ENCODE results near the gene ITGA2. TPM values are rescaled to one million over a fixed set of nuclear protein-coding genes. Genes with fewer than 3 reads are reported as not detected.
A peak's percentile ranks its signal among the peaks of the same experiment; 100 is the strongest.

ITGA2 gene
- 7.2 and 7.7 TPM in 2 replicates for total RNA-seq (2021; fragmentation: NEBNext Ultra II Directional; extraction: Animal tissue kit (Norgen Biotek cat#: 25700))
- polyA plus RNA-seq (2011; rRNA removed): 1.0 and 1.4 TPM in 2 replicates
- 1.8 TPM for polyA plus RNA-seq (2011; cell fraction: cytosol; rRNA removed)
- polyA plus RNA-seq (2011; cell fraction: nucleus; rRNA removed): 2.1 TPM
- polyA plus RNA-seq (2012, experiment 1 of 2): 1.7 to 3.6 TPM (median 2.8 TPM) in 4 replicates
- 0.25 TPM for polyA plus RNA-seq (2012, experiment 2 of 2)
- polyA plus RNA-seq (2013, experiment 1 of 2): 7.3 TPM
- polyA plus RNA-seq (2013, experiment 2 of 2): 6.1 TPM
- polyA minus RNA-seq (2011; rRNA and poly(A)+ RNA removed): 7.4 and 13.3 TPM in 2 replicates
- polyA minus RNA-seq (2011; cell fraction: cytosol; rRNA and poly(A)+ RNA removed): 4.0 TPM
- 7.5 TPM for polyA minus RNA-seq (2011; cell fraction: nucleus; rRNA and poly(A)+ RNA removed)
- long read RNA-seq, experiment 1, full-length matches to known transcripts: 1 of 6 reads
- long read RNA-seq, experiment 1, partial matches to known transcripts: 0 of 6 reads
- long read RNA-seq, experiment 1, other reads (novel, unspliced or antisense): 5 of 6 reads
- long read RNA-seq, experiment 2, partial matches to known transcripts: 0 of 2 reads
- long read RNA-seq, experiment 2, other reads (novel, unspliced or antisense): 2 of 2 reads

GRCh38 chr5:52989025-52989780, at the start of gene ITGA2:
TSS of gene ITGA2 (plus strand) at chr5:52989352. CDS start at chr5:52989469, 117 bp downstream.
- POLR2A ChIA-PET (ENCODE audit: partially characterized antibody): interaction anchor here (0.9 kb wide), 1 partner anchor 35 kb away, joined by 3 read pairs; no protein-coding TSS in a partner anchor
- H3K4me2 ChIP-seq (ENCODE audit: insufficient read depth in 1 of 2, low read depth in 2 of 2, low read length in 2 of 2): peak within 1 kb of the TSS; percentile 88 to 95
- H2AFZ ChIP-seq (ENCODE audit: low read length): peak within 1 kb of the TSS; percentile 93
- peak within 1 kb of the TSS; percentile 77 to 92 (median 88) for H3K4me3 ChIP-seq (ENCODE audit: extremely low read depth in 1 of 4, insufficient read depth in 2 of 4, low read depth in 3 of 4, low read length in 4 of 4)
- CTCF ChIA-PET (ENCODE audit: partially characterized antibody): interaction anchor here (0.7 to 6.5 kb wide), 7 partner anchors 8 to 297 kb away, joined by 3 to 44 read pairs (median 4); no protein-coding TSS in a partner anchor
- peak within 1 kb of the TSS; percentile 89; the same call in 1 of the 2 replicates for H2BK12ac ChIP-seq (ENCODE audit: low read depth, low read length)
- no peaks in the 10 kb centered on the region for H4K20me1 ChIP-seq (replicated peaks in 1 of 2; ENCODE audit: control insufficient read depth in 1 of 2, insufficient read depth in 2 of 2, low read length in 2 of 2)
- no peak within 1 kb of the TSS for H3K56ac ChIP-seq (replicated peaks; ENCODE audit: insufficient read length, low read depth, low read length)
- H3K4me1 ChIP-seq (replicated peaks in 1 of 4; ENCODE audit: control insufficient read depth in 3 of 4, insufficient read depth in 4 of 4, low read length in 3 of 4): no peaks in the 10 kb centered on the region; a peak in 1 of 7 replicates
- H3K18ac ChIP-seq (ENCODE audit: extremely low read depth, low read length): peak within 1 kb of the TSS; percentile 88; the same call in 1 of the 2 replicates
- no peak within 1 kb of the TSS for H2BK120ac ChIP-seq (replicated peaks; ENCODE audit: low read depth, low read length)
- peak within 1 kb of the TSS; percentile 88 for H2BK15ac ChIP-seq (ENCODE audit: low read length)
- no peaks in the 10 kb centered on the region for H3K79me2 ChIP-seq (ENCODE audit: control insufficient read depth in 1 of 2, insufficient read depth in 2 of 2, low read length in 2 of 2)
- no peaks in the 10 kb centered on the region for H3K79me1 ChIP-seq (ENCODE audit: low read depth, low read length)
- peak within 1 kb of the TSS; percentile 17; the same call in 1 of the 2 replicates for H4K8ac ChIP-seq (ENCODE audit: extremely low read depth, insufficient read depth, low read length)
- no peak within 1 kb of the TSS for H2AK5ac ChIP-seq (ENCODE audit: low read depth, low read length)
- H3K27me3 ChIP-seq (replicated peaks in 1 of 4; ENCODE audit: control insufficient read depth in 3 of 4, extremely low read depth in 1 of 4, insufficient read depth in 3 of 4, low read length in 3 of 4): peaks cover 0 to 13% (median 10%) of the 10 kb centered on the region in 4 experiments; a peak in 4 of 7 replicates
- H3K4ac ChIP-seq (replicated peaks; ENCODE audit: insufficient read length, low read depth, low read length): no peak within 1 kb of the TSS
- H3K14ac ChIP-seq (ENCODE audit: insufficient read length): no peak within 1 kb of the TSS
- H4K5ac ChIP-seq (ENCODE audit: insufficient read length, low read depth, low read length): no peak within 1 kb of the TSS
- peak in 1 of 2 experiments; percentile 77 for DNase-seq (ENCODE audit: low read depth in 1 of 2, low spot score in 2 of 2)
- peak within 1 kb of the TSS; percentile 52 to 84 (median 67) for H3K9ac ChIP-seq (replicated peaks in 1 of 4; ENCODE audit: extremely low read depth in 1 of 4, low read depth in 3 of 4, low read length in 3 of 4)
- no peak within 1 kb of the TSS for H3K23ac ChIP-seq (ENCODE audit: insufficient read length)
- H3K23me2 ChIP-seq (ENCODE audit: low read depth, low read length): peaks cover 15% of the 10 kb centered on the region
- no peaks in the 10 kb centered on the region for H3K9me3 ChIP-seq (ENCODE audit: insufficient read depth in 2 of 2, low read depth in 1 of 2, low read length in 1 of 2)
- peak within 1 kb of the TSS; percentile 52 for H4K91ac ChIP-seq (replicated peaks; ENCODE audit: insufficient read length, low read length)
- no peaks in the 10 kb centered on the region; a peak in 1 of 8 replicates for H3K36me3 ChIP-seq (ENCODE audit: control insufficient read depth in 2 of 4, insufficient read depth in 4 of 4, low read length in 3 of 4)
- H2BK20ac ChIP-seq (ENCODE audit: low read length): no peak within 1 kb of the TSS
- 0 out of 2 replicates have a peak within 1 kb of the TSS, but pooled peaks have one; percentile 27 for H2BK5ac ChIP-seq (ENCODE audit: low read depth, low read length)
- no peak within 1 kb of the TSS for H3K27ac ChIP-seq (ENCODE audit: low read depth, low read length)
- WGBS, 2 experiments (ENCODE audit: extremely low coverage in 1 of 2, insufficient coverage in 1 of 2, insufficient read length in 1 of 2, insufficient replicate concordance in 2 of 2, low coverage in 1 of 2, low lambda C conversion rate in 2 of 2, missing lambda C conversion rate in 1 of 2): 3% methylated on average over 39 of the region's 64 CpGs; no CpG with 5 or more reads in 1 of the 2 experiments
- FAIRE-seq: no peak
- TF ChIP-seq SUZ12 (IDR thresholded peaks at IDR 0.05; ENCODE audit: low read length): peak; percentile 42; the same call in 1 of the 2 replicates
- no peak for TF ChIP-seq CHD1 (IDR thresholded peaks at IDR 0.05; ENCODE audit: low read depth, low read length)
- peak; percentile 87 for TF ChIP-seq RBBP5 (IDR thresholded peaks at IDR 0.05; ENCODE audit: borderline replicate concordance, low read depth, low read length)
- peak; percentile 35 for TF ChIP-seq EZH2 (IDR thresholded peaks at IDR 0.05; ENCODE audit: low read depth, low read length, severe bottlenecking)
- TF ChIP-seq GTF2F1 (IDR thresholded peaks at IDR 0.05; ENCODE audit: borderline replicate concordance, low read depth, low read length): no peak

All from H1 (cell line).